NCI-H2171 (cell line): ENCODE results near the gene ART5.
"Not testable (repeated sequence)": the region's sequence is repeated elsewhere in the genome, so short reads cannot be mapped to it uniquely, and the experiment has no call there.

Experiments used
- DNase-seq: peaks from one replicate; lab custom pipeline; 2025; lab: John Stamatoyannopoulos, UW

The ART5 gene

DNA sequence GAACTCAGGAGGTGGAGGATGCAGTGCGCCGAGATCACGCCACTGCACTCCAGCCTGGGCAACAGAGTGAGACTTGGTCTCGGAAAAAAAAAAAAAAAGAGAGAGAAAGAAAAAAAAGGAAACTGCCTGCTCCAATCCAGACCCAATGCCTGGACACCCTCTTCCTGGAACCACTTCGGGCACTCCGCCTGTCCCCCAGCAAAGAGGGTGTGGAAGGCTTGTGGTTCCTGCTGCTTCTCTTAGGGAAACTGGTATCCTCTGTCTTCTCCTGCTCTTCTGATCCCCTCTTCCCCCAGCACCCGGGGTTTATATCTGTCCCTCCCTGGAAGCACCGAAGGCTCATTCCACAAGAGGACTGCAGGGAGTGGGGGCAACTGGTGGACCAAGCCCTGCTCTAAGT, 16.5 kb upstream of the ART5 start:
- DNase-seq: no peak

DNA sequence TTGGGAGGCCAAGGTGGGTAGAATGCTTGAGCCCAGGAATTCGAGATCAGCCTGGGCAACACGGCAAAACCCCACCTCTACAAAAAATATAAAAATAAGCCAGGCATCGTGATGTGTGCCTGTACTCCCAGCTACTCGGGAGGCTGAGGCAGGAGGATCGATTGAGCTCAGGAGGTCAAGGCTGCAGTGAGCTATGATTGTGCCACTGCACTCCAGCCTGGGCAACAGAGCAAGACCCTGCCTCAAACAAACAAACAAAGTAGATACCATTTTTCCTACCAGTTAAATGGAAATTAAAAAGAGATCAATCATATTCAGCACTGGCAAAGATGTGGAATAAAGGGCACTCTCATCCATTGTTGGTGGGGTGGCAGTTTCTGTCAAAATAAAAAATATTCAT, 15.5 kb upstream of the ART5 start:
- not testable (repeated sequence) for DNase-seq

DNA sequence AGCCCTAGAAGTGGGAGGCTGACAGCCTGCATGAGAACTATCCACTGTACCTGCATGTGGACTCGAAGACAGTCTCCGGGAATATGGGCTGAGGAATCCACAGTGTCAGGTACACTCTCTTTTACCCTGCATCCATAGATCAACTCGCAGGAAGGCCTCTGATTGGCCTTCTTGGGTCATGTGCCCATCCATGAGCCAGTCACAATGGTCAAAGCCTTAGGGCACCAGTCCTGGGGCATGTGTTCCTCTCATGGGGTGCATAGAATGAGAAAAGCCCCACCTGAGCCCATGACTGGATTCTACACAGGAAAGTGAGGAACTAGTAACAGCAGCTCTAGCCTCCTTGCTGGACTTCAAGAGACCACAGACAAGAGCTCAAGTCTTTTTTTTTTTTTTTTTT, 13.8 kb upstream of the ART5 start:
- DNase-seq: no peak

GRCh38 chr11:3652514-3652913, 10.7 kb upstream of the ART5 start:
- DNase-seq: not testable (repeated sequence)

- DNase-seq: not testable (repeated sequence)
Observed at GRCh38 chr11:3649374-3649773, 7.6 kb upstream of the ART5 start.

DNA sequence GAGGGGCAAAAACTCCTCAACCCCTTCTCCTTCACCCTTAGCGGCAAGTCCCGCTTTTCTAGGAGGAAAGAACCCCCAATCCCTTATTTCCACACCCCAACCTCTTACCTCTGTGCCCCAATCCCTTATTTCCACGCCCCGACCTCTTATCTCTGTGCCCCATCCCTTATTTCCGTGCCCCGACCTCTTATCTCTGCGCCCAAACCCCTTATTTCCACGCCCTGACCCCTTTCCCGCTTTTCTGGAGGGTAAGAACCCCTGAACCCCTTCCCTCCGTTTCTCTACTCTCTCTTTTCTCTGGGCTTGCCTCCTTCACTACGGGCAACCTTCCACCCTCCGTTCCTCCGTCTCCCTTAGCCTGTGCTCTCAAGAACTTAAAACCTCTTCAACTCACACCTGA, 7.1 kb upstream of the ART5 start:
- not testable (repeated sequence) for DNase-seq

GRCh38 chr11:3645552-3645951, 3.8 kb upstream of the ART5 start:
- no peak for DNase-seq

DNA sequence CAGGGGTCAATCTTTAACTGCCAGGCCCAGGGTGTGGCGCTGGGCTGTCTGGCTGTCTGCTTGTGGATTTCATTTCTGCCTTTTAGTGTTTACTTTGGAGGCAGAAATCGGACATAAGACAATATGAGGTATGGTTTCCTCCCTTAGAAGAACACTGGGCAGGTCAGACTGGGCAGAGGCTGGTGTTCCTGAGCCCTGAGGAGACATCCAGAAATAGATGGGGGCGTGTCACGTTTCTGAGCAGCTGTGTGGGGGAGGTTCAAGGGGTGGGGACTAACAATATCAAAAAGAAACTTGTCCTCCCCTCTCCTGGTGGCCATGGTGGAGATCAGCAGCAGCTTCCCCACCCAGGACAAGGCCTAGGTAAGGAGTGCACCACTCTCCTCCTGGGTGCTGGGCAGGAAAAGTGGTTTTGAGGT, 3.0 kb upstream of the ART5 start, which contains the start of gene ART1:
ART1 (plus strand) TSS at position 312 of the 419 bp plus-strand sequence. CDS start 14,086 bp downstream, outside the sequence.
- no peak for DNase-seq

DNA sequence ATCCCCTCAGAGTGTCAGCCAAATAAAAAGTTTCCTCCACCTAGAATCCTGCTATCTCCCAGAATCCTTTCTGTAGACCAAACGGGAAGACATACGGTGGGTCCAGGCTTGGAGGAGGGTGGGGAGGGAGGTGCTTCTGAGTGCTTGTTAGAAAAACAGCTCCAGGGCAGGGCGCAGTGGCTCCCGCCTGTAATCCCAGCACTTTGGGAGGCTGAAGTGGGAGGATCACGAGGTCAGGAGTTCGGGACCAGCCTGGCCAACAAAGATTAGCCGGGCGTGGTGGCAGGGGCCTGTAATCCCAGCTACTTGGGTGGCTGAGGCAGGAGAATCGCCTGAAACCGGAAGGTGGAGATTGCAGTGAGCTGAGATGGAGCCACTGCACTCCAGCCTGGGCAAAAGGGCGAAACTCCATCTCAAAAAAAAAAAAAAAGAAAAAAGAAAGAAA, 1.3 kb upstream of the ART5 start:
- DNase-seq: not testable (repeated sequence)

DNA sequence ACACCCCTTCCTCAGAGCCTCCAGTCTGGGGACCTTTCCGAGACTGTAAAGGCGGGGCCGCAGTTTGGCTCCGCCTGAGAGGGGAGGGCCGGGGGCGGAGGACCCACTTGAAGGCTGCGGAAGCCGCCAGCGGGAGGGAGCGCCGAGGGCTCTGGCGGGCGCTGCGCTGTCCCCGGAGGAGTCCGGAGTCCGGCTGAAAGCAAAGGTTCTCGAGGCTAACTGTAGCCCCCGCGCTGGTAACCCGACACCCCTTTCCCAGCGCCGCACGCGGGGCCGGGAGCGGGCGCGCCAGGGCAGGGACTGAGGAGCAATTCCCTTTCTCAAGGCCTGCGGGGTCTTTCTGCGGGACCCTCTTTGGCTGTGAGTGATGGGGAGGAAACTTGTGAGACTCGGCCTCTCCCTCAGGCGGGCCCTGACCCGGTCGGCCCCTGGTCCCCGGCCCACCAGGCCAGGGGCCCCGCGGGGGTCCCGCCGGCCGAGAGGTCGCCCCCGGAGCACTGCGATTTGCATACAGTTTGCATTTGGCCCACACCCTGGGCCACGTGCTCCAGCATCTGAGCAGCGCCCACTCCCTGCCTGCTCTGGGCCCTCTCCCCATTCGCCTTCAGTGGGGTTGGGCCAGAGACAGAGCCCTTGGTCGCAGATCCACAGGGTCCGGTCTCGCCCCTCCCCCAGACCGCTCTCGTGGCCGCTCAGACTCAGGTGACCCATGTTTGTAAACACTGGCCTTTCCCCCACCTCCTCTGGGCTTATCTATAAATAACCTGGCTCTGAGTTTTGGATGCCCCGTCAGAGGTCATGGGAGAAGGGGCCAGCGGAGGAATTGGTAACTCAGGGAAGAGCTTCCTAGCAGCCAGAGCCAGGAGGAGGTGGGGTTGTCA, 519 bp upstream of the ART5 start:
- DNase-seq: peak; percentile 23

GRCh38 chr11:3641191-3641590, 601 bp downstream of the ART5 start:
- DNase-seq: no peak

DNA sequence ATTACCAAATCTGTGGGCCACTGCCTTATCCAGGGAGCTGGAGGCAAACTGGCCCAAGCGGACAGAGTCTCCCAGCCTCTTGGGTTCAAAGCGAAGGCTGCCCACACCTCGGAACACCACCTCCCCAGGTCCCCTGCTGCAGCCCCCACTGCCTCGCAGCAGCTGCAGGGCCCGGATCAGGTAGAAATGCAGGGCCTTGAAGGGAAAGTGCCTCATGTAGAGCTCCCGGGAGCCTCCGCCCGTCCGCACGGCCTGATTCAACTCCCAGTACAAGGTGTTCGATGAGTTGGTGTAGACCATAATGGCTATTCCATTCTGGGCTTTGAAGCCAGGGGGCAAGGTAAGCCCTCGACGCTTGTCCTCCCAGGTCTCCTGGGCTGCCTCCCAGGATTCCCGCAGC, 2.0 kb downstream of the ART5 start:
- DNase-seq: no peak

DNA sequence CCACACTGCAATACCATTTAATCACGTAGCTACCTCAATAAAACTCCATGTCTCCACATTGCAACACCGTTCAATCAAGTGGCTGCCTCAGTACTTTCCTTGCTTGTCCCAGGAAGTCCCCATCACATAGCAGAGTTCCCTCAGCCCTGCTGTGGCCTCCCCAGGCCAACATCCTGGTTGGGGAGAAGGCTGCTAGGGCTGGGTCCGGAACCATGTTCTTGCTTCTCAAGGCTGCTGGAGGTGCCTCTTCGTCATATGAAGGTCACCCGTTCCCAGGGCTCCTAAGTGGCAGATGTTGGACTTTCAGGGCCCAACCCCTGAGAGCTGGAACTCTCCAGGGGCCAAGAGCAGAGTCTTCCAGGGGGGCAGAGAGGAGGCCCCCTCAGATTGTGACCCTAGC, 3.3 kb downstream of the ART5 start:
- no peak for DNase-seq

DNA sequence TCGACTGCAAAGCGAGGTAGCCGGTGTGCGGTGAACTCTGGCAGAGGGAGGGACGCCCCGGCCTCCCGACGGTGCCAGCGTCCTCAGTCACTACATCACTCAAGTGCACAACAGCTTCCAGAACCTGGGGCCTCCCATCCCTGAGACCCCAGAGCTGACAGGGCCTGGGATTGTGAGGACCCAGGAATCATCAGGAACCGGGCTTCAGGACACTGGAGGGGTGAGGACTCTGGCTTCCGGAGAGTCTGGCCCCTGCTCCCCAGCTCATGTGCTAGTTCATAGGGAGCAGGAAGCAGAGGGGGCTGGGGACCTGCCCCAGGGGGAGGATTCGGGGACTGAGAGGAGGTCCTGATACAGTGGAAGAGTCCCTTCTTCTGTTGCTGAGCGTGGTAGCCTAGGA, 4.6 kb downstream of the ART5 start:
- no peak for DNase-seq

DNA sequence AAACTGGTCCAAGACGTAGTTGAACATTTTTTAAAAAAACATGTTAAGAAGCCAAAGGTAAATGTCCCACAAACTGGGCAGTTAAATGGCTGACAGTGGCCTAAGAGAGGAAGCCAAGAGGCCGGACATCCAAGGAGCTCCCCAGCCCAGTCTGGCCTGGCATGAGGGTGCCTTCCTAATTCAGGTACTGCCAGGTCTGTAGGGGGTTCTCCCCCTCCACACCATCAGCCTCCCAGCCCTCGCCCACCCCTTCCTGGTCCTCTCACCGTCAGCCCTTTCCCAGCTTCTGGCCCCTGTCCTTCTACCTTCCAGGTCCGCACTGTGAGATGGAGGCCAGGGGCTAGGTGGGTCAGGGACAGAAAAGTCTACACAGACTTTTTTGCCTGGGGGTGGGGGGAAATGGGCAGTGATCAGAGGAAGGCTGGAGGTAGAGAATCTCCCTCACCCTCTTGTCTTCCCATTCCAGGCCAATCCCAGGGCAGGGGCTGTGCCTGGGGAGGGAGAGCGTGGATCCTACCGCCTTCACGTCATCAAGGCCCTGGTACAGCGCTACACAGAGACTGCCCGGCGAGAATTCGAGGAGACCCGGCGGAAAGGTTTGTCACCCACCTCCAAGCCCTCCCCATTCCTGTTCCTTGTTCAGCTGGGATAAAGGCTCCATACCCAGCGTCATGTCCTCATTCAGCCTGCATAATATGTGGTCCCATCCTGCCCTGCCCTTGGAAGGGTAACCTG, 6.0 kb downstream of the ART5 start:
- no peak for DNase-seq

DNA sequence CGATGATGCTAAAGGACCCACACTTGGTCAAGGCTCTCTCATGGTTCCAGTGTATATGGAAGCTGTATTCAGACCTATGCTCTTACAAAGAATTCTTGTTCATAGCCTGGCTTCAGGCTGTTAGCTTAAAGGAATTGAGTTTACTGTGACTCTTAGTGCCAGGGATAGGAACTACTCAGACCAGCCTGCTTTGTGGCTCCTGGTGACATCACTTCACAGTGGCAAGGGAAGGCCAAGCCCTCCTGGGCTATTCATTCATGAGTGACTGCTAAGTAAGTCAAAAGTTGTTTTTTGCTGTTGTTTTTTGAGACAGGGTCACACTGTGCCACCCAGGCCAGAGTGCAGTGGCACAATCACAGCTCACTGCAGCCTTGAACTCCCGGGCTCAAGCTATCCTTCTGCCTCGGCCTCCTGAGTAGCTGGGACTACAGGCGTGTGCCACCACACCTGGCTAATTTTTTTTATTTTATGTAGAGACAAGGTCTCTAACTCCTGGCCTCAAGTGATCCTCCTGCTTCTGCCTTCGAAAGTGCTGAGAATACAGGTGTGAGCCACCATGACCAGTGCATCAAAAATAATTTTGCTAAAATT, 9.6 kb downstream of the ART5 start:
- DNase-seq: no peak

DNA sequence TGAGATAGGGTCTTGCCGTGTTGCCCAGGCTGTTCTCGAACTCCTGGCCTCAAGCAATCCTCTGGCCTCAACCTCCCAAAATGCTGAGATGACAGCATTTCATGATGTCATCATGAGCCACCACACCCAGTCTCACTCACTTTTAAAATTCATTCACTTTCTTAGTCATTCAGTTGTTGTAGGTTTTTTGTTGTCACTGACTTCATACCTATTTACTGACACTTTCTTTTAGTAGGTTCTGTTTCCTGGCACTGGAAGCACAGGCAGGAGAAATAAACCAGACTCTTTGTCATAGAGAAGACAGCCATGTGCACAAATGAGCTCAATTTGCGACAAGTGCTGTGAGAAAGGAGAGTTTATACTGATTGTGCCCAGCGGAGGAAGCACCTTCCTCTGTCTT, 10.5 kb downstream of the ART5 start:
- no peak for DNase-seq

DNA sequence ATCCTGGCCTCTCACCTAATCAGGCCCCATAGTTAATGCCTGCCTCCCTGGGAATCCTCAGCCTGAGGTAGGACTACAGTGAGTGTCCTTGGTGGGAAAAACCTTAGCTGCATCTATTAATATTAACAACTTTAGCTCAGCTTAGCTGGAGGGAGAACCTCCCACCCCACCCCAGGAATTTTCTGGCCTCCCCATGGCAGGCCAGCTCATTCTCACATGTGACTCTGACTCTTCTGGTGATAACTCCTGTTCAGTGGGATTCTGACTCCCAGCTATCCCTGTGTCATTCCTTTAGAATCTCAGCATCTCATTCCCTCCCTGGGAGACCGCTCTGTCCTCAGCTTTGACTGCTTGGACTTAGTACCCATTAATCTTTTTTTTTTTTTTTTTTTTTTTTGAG, 14.5 kb downstream of the ART5 start:
- DNase-seq: no peak

GRCh38 chr11:3626250-3626960, 15.4 kb downstream of the ART5 start:
- DNase-seq: no peak

DNA sequence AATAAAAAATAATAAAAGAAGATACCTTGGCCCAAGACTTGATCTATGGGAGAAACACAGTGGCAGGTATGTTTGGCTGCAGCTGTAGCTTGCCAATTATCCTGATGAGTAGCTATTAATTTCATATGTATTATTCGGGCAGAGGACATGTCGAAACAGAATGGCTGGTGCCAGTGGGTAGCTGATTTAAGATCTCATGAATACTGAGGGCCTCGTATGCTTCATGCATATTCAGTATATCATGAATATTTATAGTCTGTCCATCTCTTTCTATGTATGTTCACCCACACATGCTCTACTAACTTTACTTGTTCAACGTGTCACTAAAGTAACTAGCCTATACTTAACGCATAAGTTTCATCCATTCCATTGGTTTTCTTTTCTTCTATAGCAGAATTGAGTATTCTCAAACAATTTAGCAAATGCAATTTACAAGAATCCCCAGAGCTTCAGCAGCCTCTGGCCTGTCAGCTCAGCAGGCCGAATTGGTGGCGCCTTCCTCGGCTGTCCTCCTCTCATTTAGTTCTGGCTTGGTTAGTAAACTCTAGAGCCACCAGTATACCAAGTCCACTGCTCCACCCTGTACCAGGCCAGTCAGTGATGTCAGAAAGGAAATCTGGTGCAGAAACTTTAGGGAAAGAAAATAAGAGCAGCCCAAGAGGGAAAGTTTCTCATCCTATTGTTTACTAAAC, 17.9 kb downstream of the ART5 start:
- no peak for DNase-seq

DNA sequence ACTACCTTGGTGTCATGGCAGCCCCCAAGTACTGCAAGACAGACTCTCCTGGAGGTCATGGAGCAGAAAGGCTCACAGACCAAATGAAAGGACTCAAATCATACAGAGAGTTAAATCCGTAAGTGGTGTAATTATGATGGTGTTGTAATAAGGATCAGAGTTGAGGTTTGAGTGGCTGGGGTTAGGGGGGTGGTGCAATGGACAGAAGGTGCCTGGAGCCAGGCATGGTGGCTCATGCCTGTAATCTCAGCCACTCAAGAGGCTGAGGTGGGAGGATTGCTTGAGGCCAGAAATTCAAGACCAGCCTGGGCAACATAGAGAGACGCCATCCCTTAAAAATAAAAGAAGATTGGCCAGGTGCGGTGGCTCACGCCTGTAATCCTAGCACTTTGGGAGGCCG, 18.7 kb downstream of the ART5 start:
- DNase-seq: no peak

- no peak for DNase-seq
Observed at GRCh38 chr11:3622521-3622920, 19.3 kb downstream of the ART5 start.
